Endothelial cell of umbilical vein (primary cell): ENCODE data around the gene CCSER1. TPM values are rescaled to one million over a fixed set of nuclear protein-coding genes. Genes with fewer than 3 reads are reported as not detected.

Source experiments
- BruUV-seq: library from RNA; stranded (reverse); fragments of 400-500 nt; replicated peaks from 2 replicates; lab custom pipeline; 2021; lab: Mats Ljungman, UMichigan
- CTCF ChIA-PET: fragments of 300-600, 350-600 bp; sonication (Branson Sonifier 250); formaldehyde crosslinking; loops from one replicate; lab custom pipeline; 2021; ENCODE audit warnings: antibody characterized with exemption, inconsistent platforms; lab: Charles Lee
- POLR2A ChIA-PET: fragments of 300-600, 350-600 bp; sonication (Branson Sonifier 250); formaldehyde crosslinking; loops from one replicate; lab custom pipeline; 2021; ENCODE audit warnings: antibody characterized with exemption, inconsistent platforms; lab: Charles Lee
- DNase-seq: peaks from one replicate; pipeline ENCODE4 v3.0.0-alpha.2; 2011; ENCODE audit warnings: low read depth, low spot score
- FAIRE-seq: peaks from 2 replicates; lab custom pipeline; 2011; peaks lifted over from hg19 to GRCh38; lab: Jason Lieb, UNC
- H2AFZ ChIP-seq: 2 replicates; pipeline ENCODE4 v1.6.0; 2012; ENCODE audit warnings: low read depth, low read length, control low read depth, inconsistent platforms
- H3K27ac ChIP-seq: 2 replicates; pipeline ENCODE4 v1.5.1; 2011; ENCODE audit warnings: low read depth, mild to moderate bottlenecking, control low read depth, low read length, moderate library complexity; ENCODE audit not compliant: insufficient read depth
- H3K27me3 ChIP-seq, 2 experiments: 2 replicates each; pipeline versions ENCODE4 v1.6.0 to v1.6.1; 2011; ENCODE audit warnings: low read length in 2 of 2, mixed read lengths in 1 of 2; ENCODE audit not compliant: control insufficient read depth in 2 of 2, insufficient read depth in 2 of 2
- H3K36me3 ChIP-seq, 2 experiments: 2 replicates in 1 of 2; 3 replicates in 1 of 2; pipeline ENCODE4 v1.5.1; 2011; ENCODE audit warnings: low read length in 2 of 2, mild to moderate bottlenecking in 1 of 2, moderate library complexity in 1 of 2; ENCODE audit not compliant: control insufficient read depth in 2 of 2, insufficient read depth in 2 of 2; ENCODE audit errors: extremely low read depth in 1 of 2
- H3K4me1 ChIP-seq: 3 replicates; pipeline ENCODE4 v1.5.1; 2011; ENCODE audit warnings: mild to moderate bottlenecking, low read length; ENCODE audit not compliant: control insufficient read depth, insufficient read depth; ENCODE audit errors: extremely low read depth
- H3K4me2 ChIP-seq: 2 replicates; pipeline ENCODE4 v1.6.1; 2011; ENCODE audit warnings: low read length, control low read depth, mixed read lengths; ENCODE audit not compliant: insufficient read depth
- H3K4me3 ChIP-seq, 3 experiments: fragments of 200-600 bp in 1 of 3; sonication (generic), shearing (Covaris generic) in 1 of 3; replicated peaks in 1 of 3; 2 replicates each; pipeline ENCODE4 v1.5.1; 2011 to 2016; ENCODE audit warnings: control low read depth in 3 of 3, low read length in 3 of 3, mild to moderate bottlenecking in 2 of 3, inconsistent platforms in 1 of 3, low read depth in 1 of 3, moderate library complexity in 1 of 3; ENCODE audit not compliant: insufficient read depth in 1 of 3
- H3K79me2 ChIP-seq: 2 replicates; pipeline ENCODE4 v1.6.0; 2012; ENCODE audit warnings: low read length, inconsistent platforms; ENCODE audit not compliant: control insufficient read depth, insufficient read depth
- H3K9ac ChIP-seq: replicated peaks from 2 replicates; pipeline ENCODE3; 2011; ENCODE audit warnings: low read length, control low read depth; ENCODE audit not compliant: insufficient read depth; ENCODE audit errors: extremely low read depth
- H3K9me1 ChIP-seq: replicated peaks from 3 replicates; pipeline ENCODE4 v1.6.0; 2011; ENCODE audit warnings: mild to moderate bottlenecking, low read length; ENCODE audit not compliant: control insufficient read depth, insufficient read depth; ENCODE audit errors: extremely low read depth
- H3K9me3 ChIP-seq: replicated peaks from 2 replicates; pipeline ENCODE4 v1.5.1; 2012; ENCODE audit warnings: low read length, inconsistent platforms; ENCODE audit not compliant: control insufficient read depth, insufficient read depth
- H4K20me1 ChIP-seq: replicated peaks from 2 replicates; pipeline ENCODE3; 2011; ENCODE audit warnings: mild to moderate bottlenecking, low read length; ENCODE audit not compliant: control insufficient read depth, insufficient read depth; ENCODE audit errors: extremely low read depth
- CTCF ChIP-seq, 2 donors: IDR thresholded peaks; 1 replicate in 1 of 2; 2 replicates in 1 of 2; pipeline ENCODE4 v1.5.1; 2011; ENCODE audit warnings: low read length in 2 of 2, mild to moderate bottlenecking in 2 of 2, moderate library complexity in 2 of 2, control low read depth in 1 of 2, inconsistent platforms in 1 of 2, low read depth in 1 of 2; ENCODE audit not compliant: insufficient read depth in 1 of 2; ENCODE audit errors: extremely low read depth in 1 of 2
- EZH2 ChIP-seq: IDR thresholded peaks from 2 replicates; pipeline ENCODE4 v1.6.1; 2012; ENCODE audit warnings: borderline replicate concordance, low read depth, mild to moderate bottlenecking, moderate library complexity, low read length, inconsistent platforms; ENCODE audit not compliant: severe bottlenecking
- FOS ChIP-seq: IDR thresholded peaks from 2 replicates; pipeline ENCODE4 v1.6.1; 2011; ENCODE audit warnings: mild to moderate bottlenecking, low read length, moderate library complexity, borderline replicate concordance; ENCODE audit not compliant: insufficient read depth
- GATA2 ChIP-seq: IDR thresholded peaks from 2 replicates; pipeline ENCODE4 v1.7.0; 2011; ENCODE audit warnings: low read depth, mild to moderate bottlenecking, moderate library complexity, mixed read lengths, low read length; ENCODE audit not compliant: insufficient read length, insufficient read depth
- JUN ChIP-seq: IDR thresholded peaks from 2 replicates; pipeline ENCODE4 v1.6.1; 2011; ENCODE audit warnings: borderline replicate concordance, low read depth; ENCODE audit not compliant: insufficient read length, insufficient read depth
- MAX ChIP-seq: IDR thresholded peaks from 2 replicates; pipeline ENCODE4 v1.6.1; 2011; ENCODE audit not compliant: insufficient read depth, insufficient read length
- MYC ChIP-seq: IDR thresholded peaks from one replicate; pipeline ENCODE4 v1.6.1; 2011; ENCODE audit warnings: mild to moderate bottlenecking, low read depth, low read length
- POLR2A ChIP-seq: IDR thresholded peaks from 2 replicates; pipeline ENCODE4 v1.6.1; 2012; ENCODE audit warnings: low read depth, mild to moderate bottlenecking, control low read depth, low read length
- POLR2AphosphoS5 ChIP-seq: IDR thresholded peaks from 2 replicates; pipeline ENCODE4 v1.6.1; 2012; ENCODE audit warnings: low read depth, mild to moderate bottlenecking, control low read depth, low read length, moderate library complexity; ENCODE audit not compliant: insufficient read depth
- dilution Hi-C: fragments of 300-500 bp; cut with MboI; formaldehyde crosslinking; loops from one replicate; pipeline ENCODE4 v1.15.0; 2019; ENCODE audit warnings: low sequenced_read_pairs; ENCODE audit not compliant: extremely low pct_ligation_motif_present
- intact Hi-C: fragments of 100-400 bp; cut with micrococcal nuclease; formaldehyde crosslinking; loops from one replicate; pipeline ENCODE4 v1.10.0; 2022
- polyA plus RNA-seq, 4 experiments: library from polyadenylated mRNA; depleted of rRNA in 3 of 4; stranded (reverse) in 3 of 4; unstranded in 1 of 4; fragments of >200 nt; gene quantifications; 2 replicates each; pipeline versions ENCODE4 v1.2.1 to v1.2.3, GENCODE V29; 2011 to 2012; ENCODE audit warnings: missing spikeins in 1 of 4
- total RNA-seq: library from RNA; stranded (reverse); gene quantifications from 2 replicates; pipeline ENCODE4 v1.2.3, GENCODE V29; 2021

The CCSER1 gene
- total and polyA plus RNA-seq, 2 donors (not counting 3 experiments of a cell fraction or from before 2014, with no cell fraction given): 0.11 to 1.8 TPM

- dilution Hi-C loops: no loop called here
- Histone ChIP-seq H3K4me2 (no peak overlapping the region), H2AFZ (no peak overlapping the region), H3K9me3 (no peaks in the 10 kb centered on the region), H3K79me2 (no peaks in the 10 kb centered on the region), H3K9ac (no peak overlapping the region), H4K20me1 (no peaks in the 10 kb centered on the region), H3K27ac (no peak overlapping the region), H3K4me3 (no peak overlapping the region), H3K9me1 (no peaks in the 10 kb centered on the region), H3K36me3 (no peaks in the 10 kb centered on the region), H3K27me3 (no peaks in the 10 kb centered on the region), H3K4me1 (no peaks in the 10 kb centered on the region)
- ChIA-PET POLR2A (no interaction called here), CTCF (no interaction called here)
- FAIRE-seq: no peak
- TF ChIP-seq MYC (no peak), EZH2 (no peak), POLR2A (no peak), CTCF (IDR thresholded peaks at IDR 0.05; ENCODE audit: extremely low read depth in 1 of 2, insufficient read depth in 1 of 2, low read depth in 1 of 2, low read length in 2 of 2) (no peak), MAX (no peak), GATA2 (no peak), JUN (no peak), FOS (no peak), POLR2AphosphoS5 (no peak)
- intact Hi-C loops: no loop called here
- BruUV-seq: no TSS peak
- DNase-seq: no peak
Observed at GRCh38 chr4:90760059-90760458, 632.9 kb downstream of the CCSER1 start.
